Activated CD4-positive, alpha-beta T cell treated with anti-CD3 and anti-CD28 coated beads for 4 hours (primary cell): ENCODE measurements around the gene SAMD8.

Experiments
- DNase-seq, 2 donors: peaks; one replicate each; pipeline ENCODE4 v3.0.0-alpha.2; 2020

SAMD8 gene

GRCh38 chr10:75228278-75228677 lies 116.8 kb downstream of the SAMD8 start:
- no peak for DNase-seq

GRCh38 chr10:75228834-75229233 lies 117.4 kb downstream of the SAMD8 start:
- no peak for DNase-seq

GRCh38 chr10:75229971-75230370 lies 118.5 kb downstream of the SAMD8 start:
- no peak for DNase-seq

GRCh38 chr10:75230600-75231038 lies 119.2 kb downstream of the SAMD8 start:
- peak; percentile 92 to 94 for DNase-seq
